RWPE2 (cell line): ENCODE results near the gene CCNYL1.

Source experiments
- ATAC-seq: fragments of 200-7000 bp; cut with Tn5 transposase; 3 replicates; pipeline ENCODE4 v1.9.1; 2021; ENCODE audit warnings: low read depth
- DNase-seq: peaks from one replicate; pipeline ENCODE4 v3.0.0-alpha.2; 2020; ENCODE audit warnings: low spot score
- H3K27ac ChIP-seq: fragments of 450-650 bp; 2 replicates; pipeline ENCODE4 v1.5.1; 2017; ENCODE audit warnings: mild to moderate bottlenecking; ENCODE audit not compliant: poor library complexity, severe bottlenecking
- H3K27me3 ChIP-seq: fragments of 250-450 bp; sonication (Bioruptor Pico); 2 replicates; pipeline ENCODE4 v1.5.1; 2021; ENCODE audit warnings: mild to moderate bottlenecking, moderate library complexity; ENCODE audit not compliant: insufficient read depth, poor library complexity, severe bottlenecking
- H3K36me3 ChIP-seq: fragments of 250-450 bp; sonication (Bioruptor Pico); 2 replicates; pipeline ENCODE4 v1.5.1; 2020; ENCODE audit warnings: low read depth, mild to moderate bottlenecking, moderate library complexity
- H3K4me1 ChIP-seq: fragments of 250-450 bp; sonication (Bioruptor Pico); 2 replicates; pipeline ENCODE4 v1.5.1; 2021; ENCODE audit warnings: mild to moderate bottlenecking, moderate library complexity; ENCODE audit not compliant: insufficient read depth, poor library complexity, severe bottlenecking
- H3K4me3 ChIP-seq: fragments of 250-450 bp; sonication (Bioruptor Pico); 2 replicates; pipeline ENCODE4 v1.5.1; 2021; ENCODE audit warnings: mild to moderate bottlenecking, moderate library complexity; ENCODE audit not compliant: severe bottlenecking
- H3K9me3 ChIP-seq: fragments of 250-450 bp; sonication (Bioruptor Pico); 2 replicates; pipeline ENCODE4 v1.5.1; 2021; ENCODE audit warnings: mild to moderate bottlenecking, moderate library complexity; ENCODE audit not compliant: severe bottlenecking
- TF ChIP-seq, protein P1 (sequence below): fragments of 450-650 bp; IDR thresholded peaks from one replicate; pipeline ENCODE4 v1.5.1; 2017; ENCODE audit warnings: mild to moderate bottlenecking, moderate library complexity; ENCODE audit not compliant: poor library complexity, severe bottlenecking

CCNYL1 gene

GRCh38 chr2:207772081-207772843 lies 60.8 kb downstream of the CCNYL1 start:
- H3K4me3 ChIP-seq: no peak overlapping the region
- ATAC-seq (no peak), DNase-seq (no peak)
- H3K27me3 ChIP-seq: no peaks in the 10 kb centered on the region
- no peaks in the 10 kb centered on the region for H3K9me3 ChIP-seq
- TF ChIP-seq, protein P1, sequence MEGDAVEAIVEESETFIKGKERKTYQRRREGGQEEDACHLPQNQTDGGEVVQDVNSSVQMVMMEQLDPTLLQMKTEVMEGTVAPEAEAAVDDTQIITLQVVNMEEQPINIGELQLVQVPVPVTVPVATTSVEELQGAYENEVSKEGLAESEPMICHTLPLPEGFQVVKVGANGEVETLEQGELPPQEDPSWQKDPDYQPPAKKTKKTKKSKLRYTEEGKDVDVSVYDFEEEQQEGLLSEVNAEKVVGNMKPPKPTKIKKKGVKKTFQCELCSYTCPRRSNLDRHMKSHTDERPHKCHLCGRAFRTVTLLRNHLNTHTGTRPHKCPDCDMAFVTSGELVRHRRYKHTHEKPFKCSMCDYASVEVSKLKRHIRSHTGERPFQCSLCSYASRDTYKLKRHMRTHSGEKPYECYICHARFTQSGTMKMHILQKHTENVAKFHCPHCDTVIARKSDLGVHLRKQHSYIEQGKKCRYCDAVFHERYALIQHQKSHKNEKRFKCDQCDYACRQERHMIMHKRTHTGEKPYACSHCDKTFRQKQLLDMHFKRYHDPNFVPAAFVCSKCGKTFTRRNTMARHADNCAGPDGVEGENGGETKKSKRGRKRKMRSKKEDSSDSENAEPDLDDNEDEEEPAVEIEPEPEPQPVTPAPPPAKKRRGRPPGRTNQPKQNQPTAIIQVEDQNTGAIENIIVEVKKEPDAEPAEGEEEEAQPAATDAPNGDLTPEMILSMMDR: no peak
- peaks cover 8% of the 10 kb centered on the region for H3K36me3 ChIP-seq
- no peak overlapping the region for H3K27ac ChIP-seq
- H3K4me1 ChIP-seq: no peaks in the 10 kb centered on the region

GRCh38 chr2:207772844-207773205 lies 61.4 kb downstream of the CCNYL1 start:
- no peak for DNase-seq
- Histone ChIP-seq H3K27me3 (no peaks in the 10 kb centered on the region), H3K36me3 (peaks cover 3% of the 10 kb centered on the region), H3K27ac (no peak overlapping the region), H3K4me3 (no peak overlapping the region), H3K9me3 (no peaks in the 10 kb centered on the region), H3K4me1 (no peaks in the 10 kb centered on the region)
- TF ChIP-seq, protein P1: no peak
- ATAC-seq: no peak

DNA sequence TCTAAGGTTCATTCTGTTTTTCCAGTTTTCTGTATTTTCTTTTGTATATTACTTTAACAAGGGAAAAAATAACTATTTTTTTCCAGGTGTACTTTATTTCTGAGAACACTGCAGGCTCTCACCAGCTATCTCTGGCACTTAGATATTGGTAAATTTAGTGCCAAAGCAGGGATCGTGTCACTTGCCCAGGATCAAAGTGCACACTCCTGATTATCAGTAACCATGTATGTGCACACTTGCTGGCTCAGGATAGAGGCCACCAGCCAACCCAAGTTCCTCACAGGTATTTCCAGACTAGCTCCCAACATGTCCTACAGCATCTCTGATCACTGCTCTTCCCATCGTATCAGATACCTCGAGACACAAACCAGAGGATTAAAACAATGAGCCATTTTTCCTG lies 64.0 kb downstream of the CCNYL1 start:
- Histone ChIP-seq H3K4me3 (no peak overlapping the region), H3K27me3 (no peaks in the 10 kb centered on the region), H3K36me3 (no peaks in the 10 kb centered on the region), H3K9me3 (no peaks in the 10 kb centered on the region), H3K27ac (no peak overlapping the region), H3K4me1 (no peaks in the 10 kb centered on the region)
- ATAC-seq (no peak), DNase-seq (no peak)
- TF ChIP-seq, protein P1: no peak

DNA sequence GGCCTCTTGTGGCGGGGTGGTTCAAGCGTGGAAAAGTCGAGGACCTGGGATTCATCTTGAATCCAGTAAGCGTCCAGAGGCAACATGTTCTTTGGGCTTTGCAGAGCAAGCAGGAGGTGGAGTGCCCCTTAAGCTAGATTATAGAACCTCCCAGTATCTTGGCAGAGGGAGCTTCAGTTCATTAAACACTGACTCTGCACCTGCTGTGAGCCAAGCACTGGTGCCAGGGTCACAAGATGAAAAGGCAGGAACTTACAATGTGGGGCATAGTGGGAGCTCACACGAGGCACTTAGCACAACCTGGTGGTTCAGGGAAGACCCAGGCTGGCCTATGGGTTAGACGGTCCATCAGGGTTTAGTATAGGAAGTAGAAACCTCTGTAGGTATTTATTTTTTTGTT lies 65.7 kb downstream of the CCNYL1 start:
- Histone ChIP-seq H3K27me3 (no peaks in the 10 kb centered on the region), H3K4me3 (no peak overlapping the region), H3K36me3 (no peaks in the 10 kb centered on the region), H3K4me1 (no peaks in the 10 kb centered on the region), H3K27ac (no peak overlapping the region), H3K9me3 (no peaks in the 10 kb centered on the region)
- TF ChIP-seq, protein P1: no peak
- DNase-seq (no peak), ATAC-seq (no peak)

DNA sequence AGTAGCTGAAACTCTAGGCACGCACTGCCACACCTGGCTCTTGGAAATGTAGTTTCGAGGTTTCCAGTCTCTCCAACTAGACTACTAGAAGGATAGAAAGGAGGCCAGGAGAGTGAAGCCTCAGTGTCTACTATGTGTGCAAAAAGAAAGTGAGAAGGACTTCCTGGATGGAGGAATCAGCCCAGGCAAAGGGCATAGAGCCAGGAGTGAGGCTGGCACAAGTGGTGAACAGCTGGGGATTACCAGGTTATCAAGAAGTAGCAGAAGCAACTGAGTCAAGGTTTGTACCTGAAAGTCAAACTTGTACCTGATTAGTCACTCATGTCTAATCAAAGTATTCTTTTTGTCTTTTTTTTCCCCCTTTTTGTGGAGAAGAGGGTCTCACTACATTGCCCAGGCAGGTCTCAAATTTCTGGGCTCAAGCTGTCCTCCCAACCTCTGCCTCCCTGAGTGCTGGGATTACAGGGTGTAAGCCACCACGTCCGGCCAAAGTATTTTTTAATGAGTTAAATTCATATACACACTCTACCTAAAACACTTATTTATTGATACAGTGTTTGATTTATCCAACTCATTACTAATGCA lies 67.0 kb downstream of the CCNYL1 start:
- TF ChIP-seq, protein P1: no peak
- H3K27me3 ChIP-seq: no peaks in the 10 kb centered on the region
- no peak overlapping the region for H3K27ac ChIP-seq
- H3K4me3 ChIP-seq: no peak overlapping the region
- no peaks in the 10 kb centered on the region for H3K36me3 ChIP-seq
- DNase-seq (no peak), ATAC-seq (no peak)
- no peaks in the 10 kb centered on the region for H3K4me1 ChIP-seq
- H3K9me3 ChIP-seq: no peaks in the 10 kb centered on the region
